ENCODE data around the gene SLAMF6.

SLAMF6 gene

GRCh38 chr1:160544647-160545046 lies 21.6 kb upstream of the SLAMF6 start:
- POLR2A ChIA-PET = no interaction called here

GRCh38 chr1:160542303-160542945 lies 19.4 kb upstream of the SLAMF6 start:
- ChIA-PET CTCF (interaction anchor here (1.0 to 12.6 kb wide), 8 partner anchors 11 to 114 kb away, joined by 4 to 163 read pairs (median 11); partner anchors contain the start of gene SLAMF6), POLR2A (no interaction called here)
- TF ChIP-seq CTCF (IDR thresholded peaks at IDR 0.05; ENCODE audit: control extremely low read depth, extremely low read depth, low read depth, missing control alignments) = no peak
- no peak for DNase-seq (ENCODE audit: extremely low spot score)

More at GRCh38 chr1:160544647-160545046, 21.6 kb upstream of the SLAMF6 start:
- CTCF ChIA-PET = interaction anchor here (0.6 to 12.6 kb wide), 16 partner anchors 10 to 166 kb away, joined by 3 to 163 read pairs (median 4); partner anchors contain the start of gene SLAMF6
- peak; percentile 45 for DNase-seq (ENCODE audit: extremely low spot score)
- peak; percentile 42 for TF ChIP-seq CTCF (IDR thresholded peaks at IDR 0.05; ENCODE audit: control extremely low read depth, extremely low read depth, low read depth, missing control alignments)

GRCh38 chr1:160541622-160542302 lies 18.7 kb upstream of the SLAMF6 start:
- TF ChIP-seq CTCF (IDR thresholded peaks at IDR 0.05; ENCODE audit: control extremely low read depth, extremely low read depth, low read depth, missing control alignments) = no peak
- DNase-seq (ENCODE audit: extremely low spot score) = no peak
- POLR2A ChIA-PET = no interaction called here
- CTCF ChIA-PET = interaction anchor here (1.0 to 3.3 kb wide), 7 partner anchors 8 to 109 kb away, joined by 3 to 20 read pairs (median 8); no protein-coding TSS in a partner anchor

GRCh38 chr1:160540859-160541233 lies 17.8 kb upstream of the SLAMF6 start:
- CTCF ChIA-PET = interaction anchor here (1.0 to 3.3 kb wide), 10 partner anchors 9 to 112 kb away, joined by 3 to 20 read pairs (median 7); no protein-coding TSS in a partner anchor
- TF ChIP-seq CTCF (IDR thresholded peaks at IDR 0.05; ENCODE audit: control extremely low read depth, extremely low read depth, low read depth, missing control alignments) = no peak
- no peak for DNase-seq (ENCODE audit: extremely low spot score)
- POLR2A ChIA-PET = no interaction called here

GRCh38 chr1:160539990-160540858 lies 17.2 kb upstream of the SLAMF6 start:
- CTCF ChIA-PET = interaction anchor here (1.0 to 3.3 kb wide), 10 partner anchors 10 to 111 kb away, joined by 3 to 20 read pairs (median 7); no protein-coding TSS in a partner anchor
- TF ChIP-seq CTCF (IDR thresholded peaks at IDR 0.05; ENCODE audit: control extremely low read depth, extremely low read depth, low read depth, missing control alignments) = no peak
- DNase-seq (ENCODE audit: extremely low spot score) = peak; percentile 65
- POLR2A ChIA-PET = interaction anchor here (1.2 kb wide), 1 partner anchor 57 kb away, joined by 3 read pairs; no protein-coding TSS in a partner anchor

- ChIA-PET POLR2A (interaction anchor here (1.2 kb wide), 1 partner anchor 56 kb away, joined by 3 read pairs; no protein-coding TSS in a partner anchor), CTCF (interaction anchor here (1.1 to 3.3 kb wide), 6 partner anchors 11 to 111 kb away, joined by 3 to 20 read pairs (median 10); no protein-coding TSS in a partner anchor)
- DNase-seq (ENCODE audit: extremely low spot score) = no peak
- no peak for TF ChIP-seq CTCF (IDR thresholded peaks at IDR 0.05; ENCODE audit: control extremely low read depth, extremely low read depth, low read depth, missing control alignments)
Measured at GRCh38 chr1:160539684-160539989, 16.6 kb upstream of the SLAMF6 start.
